Ectodermal cell (in vitro differentiated cells): ENCODE results near the gene EYA2.
"Not testable (repeated sequence)": the region's sequence is repeated elsewhere in the genome, so short reads cannot be mapped to it uniquely, and the experiment has no call there.

Experiments
- H3K27ac ChIP-seq: 2 replicates; pipeline ENCODE4 v1.7.0; 2013; ENCODE audit warnings: mild to moderate bottlenecking, low read depth, low read length; ENCODE audit not compliant: insufficient read depth, poor library complexity, severe bottlenecking
- H3K27me3 ChIP-seq: 2 replicates; pipeline ENCODE4 v1.7.0; 2013; ENCODE audit warnings: mild to moderate bottlenecking, low read length; ENCODE audit not compliant: insufficient read depth, control insufficient read depth, poor library complexity, severe bottlenecking
- H3K36me3 ChIP-seq: one replicate; pipeline ENCODE4 v1.7.0; 2013; ENCODE audit warnings: low read length; ENCODE audit not compliant: control insufficient read depth, insufficient read depth
- H3K4me1 ChIP-seq: one replicate; pipeline ENCODE4 v1.7.0; 2013; ENCODE audit warnings: low read length; ENCODE audit not compliant: control insufficient read depth, insufficient read depth
- H3K4me3 ChIP-seq: 2 replicates; pipeline ENCODE4 v1.7.0; 2013; ENCODE audit warnings: low read depth, low read length, control low read depth; ENCODE audit not compliant: insufficient read depth
- H3K9me3 ChIP-seq: 2 replicates; pipeline ENCODE4 v1.7.0; 2013; ENCODE audit warnings: mild to moderate bottlenecking, low read length, moderate library complexity; ENCODE audit not compliant: control insufficient read depth
- WGBS, 2 experiments: methylation state at CpG; one replicate each; pipeline ENCODE4 v1.1.7; 2013; ENCODE audit warnings: missing lambda C conversion rate in 2 of 2; 5-methylcytosine and 5-hydroxymethylcytosine counted together

Gene EYA2

GRCh38 chr20:46905364-46906125, 10.9 kb downstream of the EYA2 start:
- no peaks in the 10 kb centered on the region for H3K36me3 ChIP-seq
- peaks cover 5% of the 10 kb centered on the region for H3K4me1 ChIP-seq
- H3K9me3 ChIP-seq = no peaks in the 10 kb centered on the region
- 94 to 97% methylated on average over 5 of the region's 5 CpGs for WGBS, 2 experiments
- H3K27me3 ChIP-seq = no peaks in the 10 kb centered on the region
- no peak overlapping the region for H3K4me3 ChIP-seq
- H3K27ac ChIP-seq = no peak overlapping the region

DNA sequence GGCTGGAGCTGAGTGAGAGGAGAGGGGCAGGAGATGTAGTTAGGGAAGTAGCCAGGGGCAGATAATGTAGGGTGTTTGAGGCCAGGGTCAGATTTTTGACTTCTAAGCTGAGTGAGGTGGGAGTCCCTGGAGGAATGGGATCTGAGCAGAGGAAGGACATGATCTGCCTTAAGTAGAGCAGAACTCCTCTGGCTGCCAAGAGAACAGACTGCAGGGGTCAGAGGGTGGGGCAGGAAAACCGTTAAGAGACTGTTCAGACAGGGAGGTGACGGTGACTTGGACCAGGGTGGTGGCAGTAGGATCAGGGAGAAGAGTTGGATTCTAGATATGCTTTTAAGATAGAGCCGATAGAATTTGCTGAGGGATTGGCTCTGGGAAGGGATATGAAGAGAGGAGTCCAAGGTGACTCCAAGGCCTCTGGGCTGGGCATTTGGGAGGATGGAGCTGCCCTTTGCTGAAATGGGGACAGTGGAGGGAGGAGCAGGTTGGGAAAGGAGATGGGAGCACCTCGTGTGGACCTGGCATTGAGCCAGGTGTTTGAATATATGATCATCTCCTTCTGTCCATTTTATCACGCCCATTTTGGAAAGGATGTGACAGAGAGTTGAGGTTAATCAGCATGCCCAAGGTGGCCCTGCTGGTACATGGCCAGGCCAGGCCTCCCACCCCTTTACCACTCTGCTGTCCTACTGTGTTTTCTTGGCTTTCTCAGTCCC, 18.8 kb downstream of the EYA2 start:
- Histone ChIP-seq H3K27me3 (no peaks in the 10 kb centered on the region), H3K36me3 (no peaks in the 10 kb centered on the region)
- 87 to 92% methylated on average over 5 of the region's 5 CpGs for WGBS, 2 experiments

GRCh38 chr20:46914789-46915379, 20.2 kb downstream of the EYA2 start:
- WGBS, 2 experiments = 90 to 91% methylated on average over 15 of the region's 15 CpGs
- no peak overlapping the region for H3K4me3 ChIP-seq
- H3K9me3 ChIP-seq = no peaks in the 10 kb centered on the region

More for the DNA sequence above, 18.8 kb downstream of the EYA2 start:
- H3K27ac ChIP-seq = no peak overlapping the region
- H3K4me1 ChIP-seq = peaks cover 2% of the 10 kb centered on the region
- no peaks in the 10 kb centered on the region for H3K9me3 ChIP-seq
- no peak overlapping the region for H3K4me3 ChIP-seq

DNA sequence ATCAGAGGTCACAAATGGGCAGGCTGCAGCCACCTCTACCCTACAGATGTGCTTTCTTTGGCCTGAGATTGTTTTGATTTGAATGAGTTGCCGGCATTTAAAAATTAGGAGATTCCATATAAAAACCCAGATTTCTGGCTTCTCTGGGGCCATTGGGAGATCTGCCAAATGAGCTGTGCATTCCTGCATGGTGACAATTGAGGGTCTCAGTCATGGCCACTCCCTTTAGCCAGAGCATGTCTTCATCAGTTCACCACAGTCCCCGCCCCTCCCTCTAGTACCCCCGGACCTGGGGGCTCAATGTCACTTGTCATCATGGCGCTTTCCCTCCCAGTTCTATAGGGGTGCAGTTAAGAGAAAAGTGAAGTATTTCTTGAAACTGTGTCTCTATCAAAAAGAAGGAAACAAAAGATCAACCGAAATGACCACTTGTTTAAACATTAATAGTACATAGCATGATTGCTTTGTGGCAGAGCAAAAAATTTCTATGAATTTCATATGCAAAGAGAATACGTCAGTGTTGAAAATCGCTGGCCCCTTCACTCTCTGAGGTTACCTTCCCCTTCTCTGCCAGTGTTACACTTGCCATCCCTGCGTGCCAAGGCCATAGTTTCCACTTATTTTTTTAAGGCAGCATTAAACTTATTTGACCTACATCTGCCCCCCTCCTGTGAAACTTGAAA, 21.1 kb downstream of the EYA2 start:
- Histone ChIP-seq H3K27me3 (no peaks in the 10 kb centered on the region), H3K4me3 (no peak overlapping the region), H3K9me3 (no peaks in the 10 kb centered on the region), H3K36me3 (no peaks in the 10 kb centered on the region), H3K27ac (no peak overlapping the region), H3K4me1 (no peaks in the 10 kb centered on the region)
- 90 to 92% methylated on average over 8 of the region's 8 CpGs for WGBS, 2 experiments

More at GRCh38 chr20:46914789-46915379, 20.2 kb downstream of the EYA2 start:
- no peaks in the 10 kb centered on the region for H3K36me3 ChIP-seq
- H3K27me3 ChIP-seq = no peaks in the 10 kb centered on the region
- no peak overlapping the region for H3K27ac ChIP-seq
- H3K4me1 ChIP-seq = no peaks in the 10 kb centered on the region

DNA sequence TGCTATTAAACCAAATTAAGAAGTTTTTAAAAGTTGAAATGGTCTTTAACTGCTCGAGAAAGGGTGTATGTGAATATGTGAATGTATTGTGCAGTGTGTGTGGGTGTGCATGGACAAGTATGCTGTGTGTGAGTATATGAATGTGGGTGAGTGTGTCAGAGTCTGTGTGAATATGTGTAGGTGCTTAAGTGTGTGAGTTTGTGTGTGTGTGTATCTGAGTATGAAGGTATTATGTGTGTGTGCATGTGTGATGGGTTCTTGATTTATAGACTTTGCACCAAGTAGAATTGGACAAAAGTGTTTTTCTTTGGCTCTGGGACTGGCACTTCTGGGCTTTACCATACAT, 21.6 kb downstream of the EYA2 start:
- H3K27me3 ChIP-seq = no peaks in the 10 kb centered on the region
- no peak overlapping the region for H3K27ac ChIP-seq
- H3K36me3 ChIP-seq = no peaks in the 10 kb centered on the region
- no peak overlapping the region for H3K4me3 ChIP-seq
- WGBS, 2 experiments = 72 to 81% methylated on average over 1 of the region's 1 CpG
- H3K9me3 ChIP-seq = no peaks in the 10 kb centered on the region
- no peaks in the 10 kb centered on the region for H3K4me1 ChIP-seq

DNA sequence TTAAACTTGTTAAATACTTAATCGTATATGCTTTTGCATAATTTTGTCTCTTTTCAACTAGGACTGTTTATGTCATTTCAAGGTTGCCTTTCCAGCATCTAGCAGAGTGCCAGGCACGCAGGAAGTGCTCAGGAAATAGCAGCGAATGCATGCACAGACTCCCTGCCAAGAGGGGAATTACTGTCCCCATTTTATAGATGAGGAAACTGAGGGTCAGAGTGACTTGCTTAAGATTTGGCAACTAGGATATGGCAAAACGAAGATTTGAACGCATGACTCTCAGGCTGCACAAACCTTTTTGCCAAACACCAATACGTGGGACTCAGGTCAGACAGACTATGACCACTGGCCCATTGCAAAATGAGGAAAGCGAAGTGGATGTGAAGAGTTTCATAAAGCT, 22.5 kb downstream of the EYA2 start:
- no peaks in the 10 kb centered on the region for H3K9me3 ChIP-seq
- no peaks in the 10 kb centered on the region for H3K36me3 ChIP-seq
- H3K27me3 ChIP-seq = no peaks in the 10 kb centered on the region
- H3K27ac ChIP-seq = no peak overlapping the region
- WGBS, 2 experiments = 94 to 95% methylated on average over 7 of the region's 7 CpGs
- H3K4me3 ChIP-seq = no peak overlapping the region
- H3K4me1 ChIP-seq = no peaks in the 10 kb centered on the region

DNA sequence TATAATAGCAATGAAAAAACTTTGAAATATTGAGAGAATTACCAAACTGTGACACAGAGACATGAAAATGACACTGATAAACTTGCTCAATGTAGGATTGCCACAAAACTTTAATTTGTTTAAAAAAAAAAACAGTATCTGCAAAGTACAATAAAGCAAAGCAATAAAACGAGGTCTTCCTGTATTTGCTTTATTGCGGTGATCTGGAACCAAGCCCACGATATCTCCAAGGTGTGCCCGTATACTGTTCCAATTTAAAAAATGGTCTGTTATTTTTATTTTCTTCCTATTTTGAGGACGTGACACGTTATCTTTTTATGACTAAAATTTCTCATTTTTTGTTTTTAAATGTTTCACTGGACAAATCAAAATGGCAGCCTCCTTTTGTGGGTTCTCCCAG, 25.5 kb downstream of the EYA2 start:
- Histone ChIP-seq H3K4me1 (no peaks in the 10 kb centered on the region), H3K4me3 (no peak overlapping the region), H3K27ac (no peak overlapping the region), H3K9me3 (no peaks in the 10 kb centered on the region), H3K36me3 (no peaks in the 10 kb centered on the region), H3K27me3 (no peaks in the 10 kb centered on the region)
- WGBS, 2 experiments = 94 to 95% methylated on average over 6 of the region's 6 CpGs

- not testable (repeated sequence) for H3K4me3 ChIP-seq, H3K27me3 ChIP-seq, H3K9me3 ChIP-seq, H3K27ac ChIP-seq, H3K4me1 ChIP-seq, H3K36me3 ChIP-seq
- 87 to 89% methylated on average over 9 of the region's 9 CpGs for WGBS, 2 experiments
Observed at GRCh38 chr20:46922841-46923240, 28.2 kb downstream of the EYA2 start.

DNA sequence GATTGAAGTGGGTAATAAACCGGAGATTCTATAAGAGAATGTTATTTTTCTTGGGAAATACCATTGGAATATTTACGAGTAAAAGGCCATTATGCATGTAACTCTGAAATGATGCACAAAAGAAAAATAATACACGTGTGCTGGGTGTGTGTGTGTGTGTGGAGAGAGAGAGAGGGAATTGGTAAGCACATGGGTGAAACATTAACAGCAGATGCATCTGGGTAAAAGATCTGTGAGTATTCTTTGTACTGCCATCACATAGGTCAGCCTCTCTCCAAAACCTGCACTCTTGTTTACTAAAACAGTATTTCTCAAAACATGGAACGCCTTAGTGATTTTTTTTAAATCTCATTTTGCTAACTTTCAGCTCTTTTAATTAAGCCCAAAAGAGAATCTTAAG, 28.9 kb downstream of the EYA2 start:
- Histone ChIP-seq H3K4me3 (no peak overlapping the region), H3K9me3 (no peaks in the 10 kb centered on the region), H3K4me1 (no peaks in the 10 kb centered on the region), H3K36me3 (no peaks in the 10 kb centered on the region), H3K27me3 (no peaks in the 10 kb centered on the region), H3K27ac (no peak overlapping the region)
- 87 to 92% methylated on average over 4 of the region's 4 CpGs for WGBS, 2 experiments

DNA sequence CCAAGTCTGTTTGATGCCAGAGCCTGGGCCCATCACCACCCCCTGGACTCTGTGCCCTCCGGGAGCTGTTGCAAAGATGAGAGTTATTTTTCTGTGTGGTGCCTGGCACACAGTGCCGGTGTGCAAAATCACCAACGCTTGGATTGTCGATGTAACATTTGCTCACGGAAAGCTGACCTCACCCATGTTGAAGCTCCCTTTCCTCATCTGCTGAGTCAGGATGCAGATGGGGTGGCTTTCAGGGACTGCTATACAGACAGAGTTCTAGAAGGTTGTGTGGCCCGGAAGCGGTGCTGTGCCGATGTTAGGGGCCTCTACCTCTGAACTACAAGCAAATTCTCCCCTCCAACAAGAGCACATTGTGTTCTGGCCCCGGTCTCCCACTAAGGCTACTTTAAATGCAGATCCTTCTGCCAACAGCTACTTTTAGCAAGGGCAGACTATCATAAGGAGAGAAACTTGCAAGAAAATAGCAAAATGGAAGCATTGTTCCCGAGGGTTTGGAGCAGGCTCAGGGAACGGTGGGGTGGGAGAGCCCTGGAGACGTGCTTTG, 34.0 kb downstream of the EYA2 start:
- WGBS, 2 experiments = 49 to 52% methylated on average over 12 of the region's 12 CpGs
- H3K4me3 ChIP-seq = no peak overlapping the region
- no peaks in the 10 kb centered on the region for H3K27me3 ChIP-seq
- H3K36me3 ChIP-seq = no peaks in the 10 kb centered on the region
- no peaks in the 10 kb centered on the region for H3K4me1 ChIP-seq
- no peak overlapping the region for H3K27ac ChIP-seq
- no peaks in the 10 kb centered on the region for H3K9me3 ChIP-seq
